Hematopoietic multipotent progenitor cell treated with erythropoietin and hydrocortisone succinate and interleukin-3 and kit ligand, for 8 days (in vitro differentiated cells): ENCODE measurements around the gene SCN1B.
A peak's percentile ranks its signal among the peaks of the same experiment; 100 is the strongest.
"Not testable (repeated sequence)": the region's sequence is repeated elsewhere in the genome, so short reads cannot be mapped to it uniquely, and the experiment has no call there.

ENCODE experiments used
- DNase-seq: peaks from one replicate; pipeline ENCODE4 v3.0.0-alpha.2; 2015

The SCN1B gene

DNA sequence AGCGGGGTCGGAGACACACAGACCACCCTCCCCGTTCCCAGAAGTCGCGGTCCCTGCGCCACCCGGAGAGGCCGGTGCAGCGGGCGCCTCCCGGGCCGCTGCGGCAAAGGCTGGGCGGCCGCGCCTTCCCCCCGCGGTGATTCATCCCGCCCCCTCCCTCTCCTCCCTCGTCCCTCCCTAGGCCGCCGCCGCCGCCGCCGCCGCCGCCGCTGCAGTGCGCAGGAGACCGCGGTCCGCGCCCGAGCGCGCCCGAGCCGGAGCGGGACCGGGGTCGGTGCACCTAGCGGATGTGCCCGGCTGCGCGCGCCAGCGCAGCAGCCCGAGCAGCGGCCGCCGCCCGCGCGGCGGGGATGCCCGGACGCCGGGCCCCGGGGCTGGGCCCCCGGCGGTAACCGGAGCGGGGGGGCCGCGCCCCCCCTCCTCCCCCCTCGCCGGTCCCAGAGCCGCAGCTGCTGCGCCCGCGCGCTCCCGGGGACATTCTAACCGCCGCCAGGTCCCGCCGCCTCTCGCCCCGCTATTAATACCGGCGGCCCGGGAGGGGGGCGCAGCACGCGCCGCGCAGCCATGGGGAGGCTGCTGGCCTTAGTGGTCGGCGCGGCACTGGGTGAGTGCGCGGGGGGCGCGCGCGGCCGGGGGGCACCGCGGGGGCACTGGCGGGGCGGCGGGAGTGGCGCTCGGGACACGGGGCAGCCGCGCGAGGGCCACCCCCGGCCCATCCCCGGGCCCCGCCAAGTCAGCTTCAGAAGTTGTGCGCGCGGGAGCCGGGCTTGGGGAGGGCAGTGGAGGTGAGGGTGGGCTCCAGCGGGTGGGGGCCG is at the start of gene SCN1B:
Gene SCN1B, plus strand, starts transcription at position 214 of the 815 bp plus-strand sequence. Its CDS starts 351 bp downstream, at position 565.
- peak; percentile 34 for DNase-seq

- DNase-seq, result no peak
Measured at GRCh38 chr19:34982275-34982674, 48.0 kb upstream of the SCN1B start.

DNA sequence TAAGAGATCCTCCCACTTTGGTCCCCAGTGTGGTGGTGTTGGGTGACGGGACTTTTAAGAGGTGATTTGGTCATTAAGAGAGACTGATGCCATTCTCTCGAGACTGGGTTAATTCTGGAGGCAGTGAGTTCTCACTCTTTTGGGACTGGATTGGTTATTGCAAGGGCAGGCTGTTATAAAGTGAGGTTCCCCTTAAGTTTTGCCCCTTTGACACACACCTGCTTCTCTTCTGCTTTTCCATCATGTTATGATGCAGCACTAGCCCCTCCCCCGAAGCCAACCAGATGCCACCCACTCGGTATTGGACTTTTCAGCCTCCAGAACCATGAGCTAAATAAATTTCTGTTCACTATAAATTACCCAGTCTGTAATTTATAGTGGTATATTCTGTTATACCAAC is 46.5 kb upstream of the SCN1B start:
- DNase-seq, result no peak

DNA sequence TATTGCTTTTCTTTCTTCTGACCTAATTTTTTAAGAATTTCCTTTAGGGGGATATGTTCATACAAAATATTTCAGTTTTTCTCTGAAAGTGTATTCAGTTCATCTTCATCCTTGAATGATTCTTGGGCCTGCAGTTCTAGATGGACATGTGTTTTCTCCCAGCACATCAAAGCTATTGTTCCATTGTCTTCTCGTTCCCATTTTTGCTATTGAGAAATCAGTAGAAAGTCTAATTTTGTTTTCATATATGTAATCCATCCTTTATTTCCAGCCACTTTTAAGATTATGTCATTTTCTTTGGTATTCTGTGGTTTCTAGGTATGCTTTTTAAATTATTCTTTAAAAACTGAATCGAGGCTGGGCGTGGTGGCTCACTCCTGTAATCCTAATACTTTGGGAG is 46.0 kb upstream of the SCN1B start:
- DNase-seq, result no peak

DNA sequence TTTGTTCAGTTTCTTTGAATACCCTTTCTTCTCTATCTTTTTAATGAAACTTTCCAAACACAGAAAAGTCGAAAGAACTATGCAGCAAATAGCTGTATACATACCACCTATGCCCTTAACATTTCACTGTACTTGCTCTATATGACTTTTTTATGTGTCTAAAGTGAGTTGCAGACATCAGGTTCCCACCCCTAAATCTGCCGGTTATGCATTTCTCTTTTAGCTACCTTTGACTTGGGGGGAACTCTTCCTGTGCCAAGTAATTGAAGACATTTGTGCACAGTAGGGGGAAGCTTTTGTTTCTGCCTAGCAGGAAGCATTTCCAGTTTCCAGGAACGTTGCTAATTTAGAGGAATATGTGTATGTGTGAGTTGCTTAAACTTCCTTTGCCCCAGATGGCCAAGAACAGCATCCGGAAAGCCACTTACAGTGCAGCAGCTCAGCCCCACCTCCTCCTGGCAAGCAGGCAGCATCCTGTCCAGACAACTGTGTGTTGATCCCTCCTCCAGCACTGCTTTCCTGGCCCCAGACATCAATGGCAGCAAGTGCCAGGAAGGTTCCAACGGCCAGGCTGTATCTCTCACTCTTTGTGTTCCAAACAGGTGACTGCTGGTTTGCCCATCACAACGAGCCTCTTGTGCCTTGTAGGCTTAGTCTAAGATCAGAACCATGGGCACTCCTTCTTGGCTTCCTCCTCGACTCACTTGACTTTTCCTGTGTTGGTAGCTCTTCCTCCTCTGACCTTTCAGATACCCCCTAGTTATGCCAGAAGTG is 44.8 kb upstream of the SCN1B start:
- DNase-seq, result no peak

GRCh38 chr19:34988119-34988518 is 42.2 kb upstream of the SCN1B start:
- no peak for DNase-seq

DNA sequence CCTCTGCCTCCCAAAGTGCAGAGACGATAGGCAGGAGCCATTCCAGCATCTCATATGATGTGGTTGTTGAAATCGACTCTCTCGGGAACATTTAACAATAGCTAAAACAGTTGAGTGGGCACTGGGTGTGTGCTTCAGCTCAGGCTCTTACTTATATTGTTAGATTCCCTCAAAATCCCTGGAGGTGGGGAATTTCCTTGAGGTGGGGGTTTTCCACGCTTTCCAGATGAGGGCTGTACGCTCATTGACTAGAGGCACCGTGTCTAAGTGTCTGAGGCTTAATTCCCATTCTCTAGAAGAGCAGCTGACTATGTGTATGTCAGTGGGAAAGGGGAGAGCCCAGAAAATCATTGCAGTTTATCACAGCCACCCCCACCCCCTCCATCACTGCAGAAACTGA is 41.0 kb upstream of the SCN1B start:
- DNase-seq, result no peak

- DNase-seq, result no peak
Measured at GRCh38 chr19:34990578-34991192, 39.6 kb upstream of the SCN1B start.

GRCh38 chr19:34991542-34992333 is 38.5 kb upstream of the SCN1B start:
- no peak for DNase-seq

DNA sequence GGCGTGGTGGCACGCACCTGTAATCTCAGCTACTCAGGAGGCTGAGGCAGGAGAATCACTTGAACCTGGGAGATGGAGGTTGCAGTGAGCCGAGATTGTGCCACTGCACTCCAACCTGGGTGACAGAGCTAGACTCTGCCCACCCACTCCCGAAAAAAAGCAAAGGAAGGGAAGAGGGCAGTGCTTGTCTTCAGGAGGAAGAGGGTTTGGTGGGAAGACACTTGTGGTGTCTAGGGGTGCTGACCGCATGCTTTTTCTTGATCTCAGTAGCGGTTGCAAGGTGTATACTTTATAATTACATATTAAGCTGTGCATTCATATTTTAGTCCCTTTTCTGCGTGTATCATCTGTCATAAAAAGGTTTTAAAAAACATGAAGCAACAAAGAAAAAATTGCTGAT is 37.7 kb upstream of the SCN1B start:
- not testable (repeated sequence) for DNase-seq

DNA sequence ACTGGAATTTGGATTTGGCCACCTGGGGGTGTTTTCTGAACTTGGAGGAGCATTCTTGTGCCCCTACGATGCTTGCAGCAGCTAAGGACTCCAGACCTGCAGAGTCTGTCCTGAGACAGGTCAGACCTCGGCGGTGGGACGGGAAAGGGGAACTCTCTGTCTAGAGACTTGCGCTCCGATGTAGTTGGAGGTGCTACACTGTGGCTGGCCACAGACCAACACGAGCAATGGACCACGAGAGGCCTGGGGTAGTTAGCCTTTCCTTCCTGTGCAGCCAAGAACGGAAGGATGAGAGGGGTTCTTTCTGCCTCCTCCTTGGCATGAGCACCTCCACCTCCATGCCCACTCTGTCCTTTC is 36.0 kb upstream of the SCN1B start:
- DNase-seq, result no peak

GRCh38 chr19:34994643-34995541 is 35.4 kb upstream of the SCN1B start:
- no peak for DNase-seq

DNA sequence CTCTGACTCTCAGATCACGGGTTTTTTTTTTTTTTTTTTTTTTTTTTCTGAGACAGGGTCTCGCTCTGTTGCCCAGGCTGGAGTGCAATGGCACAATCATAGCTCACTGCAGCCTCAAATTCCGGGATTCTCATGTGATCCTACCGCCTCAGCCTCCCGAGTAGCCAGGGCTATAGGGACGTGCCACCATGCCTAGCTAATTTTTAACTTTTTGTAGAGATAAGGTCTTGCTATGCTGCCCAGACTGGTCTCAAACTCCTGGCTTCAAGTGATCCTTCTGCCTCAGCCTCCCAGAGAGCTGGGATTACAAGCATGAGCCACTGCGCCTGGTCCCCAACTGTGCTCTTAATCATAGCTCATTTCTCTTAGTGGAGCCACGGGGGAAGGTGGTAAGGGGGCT is 34.7 kb upstream of the SCN1B start:
- DNase-seq, result no peak

GRCh38 chr19:34997071-34997617 is 33.1 kb upstream of the SCN1B start:
- DNase-seq, result peak; percentile 11

DNA sequence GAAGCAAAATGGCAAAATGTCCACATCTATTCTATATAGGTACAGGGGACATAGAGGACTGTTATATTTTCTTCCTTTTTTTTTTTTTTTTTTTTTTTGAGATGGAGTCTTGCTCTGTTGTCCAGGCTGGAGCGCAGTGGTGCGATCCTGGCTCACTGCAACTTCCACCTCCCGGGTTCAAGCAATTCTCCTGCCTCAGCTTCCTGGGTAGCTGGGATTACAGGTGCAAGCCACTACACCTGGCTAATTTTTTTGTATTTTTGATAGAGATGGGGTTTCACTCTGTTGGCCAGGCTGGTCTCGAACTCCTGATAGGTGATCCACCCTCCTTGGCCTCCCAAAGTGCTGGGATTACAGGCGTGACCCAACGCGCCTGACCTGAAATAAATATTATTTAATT is 32.0 kb upstream of the SCN1B start:
- not testable (repeated sequence) for DNase-seq

DNA sequence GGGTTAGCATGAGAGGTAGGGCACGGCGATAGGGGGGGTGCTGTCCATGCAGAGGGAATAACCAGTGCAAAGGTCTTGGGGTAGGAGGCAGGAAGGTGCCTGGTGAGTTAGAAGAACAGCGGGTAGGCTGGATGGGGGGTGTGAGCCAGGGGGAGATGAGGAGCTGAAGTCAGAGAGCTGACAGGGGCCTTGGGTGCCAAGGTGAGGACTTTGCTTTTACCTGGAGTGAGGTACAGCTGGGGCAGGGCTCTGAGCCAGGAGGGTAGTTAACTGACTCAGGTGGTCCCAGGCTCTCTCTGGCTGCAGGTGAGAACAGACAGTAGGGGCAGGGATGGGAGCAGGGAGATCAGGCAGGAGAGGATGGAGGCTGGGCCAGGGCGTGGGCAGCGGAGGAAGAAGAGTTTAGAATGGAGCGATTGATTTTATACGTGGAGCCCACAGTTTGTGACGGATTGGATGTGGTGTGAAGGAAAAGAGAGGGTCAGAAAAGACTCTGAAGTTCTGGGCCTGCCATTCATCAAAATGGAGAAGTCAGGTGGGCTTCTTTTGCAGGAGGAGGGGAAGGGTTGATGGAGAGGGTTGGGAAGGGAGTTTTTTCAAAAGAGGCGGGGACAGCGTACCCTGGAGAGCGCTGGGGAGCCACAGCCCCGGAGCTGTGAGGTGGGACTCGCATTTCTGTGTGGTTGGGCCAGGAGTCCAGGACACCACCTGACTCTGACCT is 31.3 kb upstream of the SCN1B start:
- DNase-seq, result no peak

DNA sequence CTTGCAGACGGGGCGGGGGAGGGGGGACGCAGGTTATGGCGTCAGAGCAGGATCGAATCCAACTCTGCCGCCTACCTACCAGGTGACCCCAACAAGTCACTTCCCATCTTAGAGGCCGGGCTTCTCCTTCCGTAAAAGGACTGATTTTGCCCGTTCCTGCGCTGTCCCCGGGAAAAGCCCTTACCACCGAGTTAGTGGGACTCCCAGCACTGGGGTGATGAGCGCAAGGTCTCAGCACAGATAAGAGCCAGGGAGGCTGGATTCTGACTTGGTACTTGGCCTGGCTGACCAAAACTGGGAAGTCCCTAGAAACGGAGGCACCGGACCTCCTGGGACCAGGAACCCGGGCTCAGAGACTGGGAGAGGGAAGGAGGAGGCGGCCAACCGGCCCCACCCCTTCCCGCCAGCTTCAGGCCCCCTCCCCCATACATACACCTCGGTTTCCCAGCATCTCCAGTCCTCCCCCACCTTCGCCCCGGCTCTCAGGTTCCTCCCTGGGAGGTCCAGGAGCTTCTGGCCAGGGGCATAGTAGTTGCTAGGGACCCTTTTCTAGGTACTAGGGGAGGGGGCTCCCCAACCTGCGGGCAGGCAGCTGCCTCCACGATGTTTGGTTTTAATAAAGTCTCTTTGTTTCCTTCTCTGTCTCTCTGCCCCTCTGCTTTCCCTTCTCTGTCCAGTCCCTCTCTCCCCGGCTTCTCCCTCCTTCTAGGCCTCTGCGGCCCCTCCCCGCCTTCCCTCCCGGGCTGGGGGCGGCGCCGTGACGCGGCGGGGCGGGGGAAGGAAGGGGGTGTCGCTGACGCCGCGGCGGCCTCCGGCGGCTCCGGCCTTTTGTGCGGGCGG is 30.6 kb upstream of the SCN1B start, which contains the start of gene GRAMD1A:
Gene GRAMD1A, plus strand, starts transcription at position 826 of the 840 bp plus-strand sequence. CDS start 156 bp downstream, outside the sequence.
- DNase-seq, result peak; percentile 75

GRCh38 chr19:35000338-35000646 is 30.0 kb upstream of the SCN1B start:
- no peak for DNase-seq

- DNase-seq, result peak; percentile 57
Measured at GRCh38 chr19:35000647-35001501, 29.4 kb upstream of the SCN1B start.
